Measurements from ENCODE around the gene SLC7A1.

DNA sequence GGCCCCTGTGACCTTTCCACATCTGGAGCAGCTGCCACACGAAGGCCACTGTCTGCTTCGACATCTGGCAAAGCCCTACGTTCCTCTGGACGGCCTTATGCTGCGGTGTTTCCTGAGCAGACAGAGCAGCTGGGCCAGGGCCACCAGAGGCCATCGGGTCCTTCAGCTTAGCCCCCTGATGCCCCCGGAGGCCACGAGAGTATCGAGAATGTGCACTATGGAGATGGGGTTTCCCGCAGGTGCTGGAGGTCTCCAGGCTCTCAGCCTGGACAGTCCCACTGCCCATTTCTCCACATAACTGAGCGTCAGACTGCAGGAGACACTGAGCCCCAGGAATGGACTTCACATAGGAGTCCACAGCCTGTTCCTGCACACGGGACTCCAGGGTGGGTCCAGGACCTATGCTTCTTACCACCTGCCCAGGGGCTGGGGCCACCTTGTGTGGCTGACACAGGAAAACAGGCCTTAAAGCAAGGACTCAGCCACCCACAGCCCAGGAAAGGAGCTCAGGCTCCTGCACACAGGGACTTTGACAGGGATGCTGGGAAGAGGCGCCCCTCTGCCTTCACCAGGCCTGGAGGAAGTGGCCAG lies 80.7 kb downstream of the SLC7A1 start:
- TF ChIP-seq CTCF (IDR thresholded peaks at IDR 0.05) (no peak), POLR2A (IDR thresholded peaks at IDR 0.05) (no peak)
